Esophagus squamous epithelium (tissue), 5 donors: ENCODE measurements around the gene FOXJ3. TPM values are rescaled to one million over a fixed set of nuclear protein-coding genes. Genes with fewer than 3 reads are reported as not detected.

Experiments
- DNase-seq: peaks from one replicate; lab custom pipeline; 2025; lab: John Stamatoyannopoulos, UW
- H3K27ac ChIP-seq, 4 donors: fragments of 200-600 bp; sonication (generic); one replicate each; pipeline ENCODE4 v1.5.1; 2016 to 2019; ENCODE audit warnings: mild to moderate bottlenecking in 1 of 4
- H3K27me3 ChIP-seq, 4 donors: fragments of 200-600 bp; sonication (generic); 1 replicate in 3 of 4; 2 replicates in 1 of 4; pipeline versions ENCODE4 v1.5.1 to v1.6.0; 2017 to 2021; ENCODE audit warnings: antibody characterized with exemption in 1 of 4
- H3K36me3 ChIP-seq, 3 donors: fragments of 200-600 bp; sonication (generic); one replicate each; pipeline ENCODE4 v1.5.1; 2016 to 2019
- H3K4me1 ChIP-seq, 3 donors: fragments of 200-600 bp; sonication (generic); one replicate each; pipeline ENCODE4 v1.5.1; 2017 to 2019
- H3K4me3 ChIP-seq, 4 donors: fragments of 200-600 bp; sonication (generic); 1 replicate in 3 of 4; 2 replicates in 1 of 4; pipeline ENCODE4 v1.5.1; 2016 to 2019; ENCODE audit warnings: mild to moderate bottlenecking in 2 of 4, moderate library complexity in 1 of 4
- H3K9me3 ChIP-seq, 3 donors: fragments of 200-600 bp; sonication (generic); one replicate each; pipeline ENCODE4 v1.5.1; 2016 to 2019
- POLR2A ChIP-seq, 4 donors: fragments of 450-650 bp; IDR thresholded peaks; one replicate each; pipeline ENCODE4 v1.6.1; 2017; ENCODE audit warnings: antibody characterized with exemption in 4 of 4, mild to moderate bottlenecking in 4 of 4, moderate library complexity in 3 of 4
- WGBS, 2 donors: methylation state at CpG; one replicate each; pipeline ENCODE4 v1.1.5; 2018; 5-methylcytosine and 5-hydroxymethylcytosine counted together
- intact Hi-C: fragments of 100-400 bp; cut with DNase I; formaldehyde crosslinking; loops from one replicate; pipeline ENCODE4 v1.15.0; 2022
- total RNA-seq, 4 donors: library from RNA; depleted of rRNA; stranded (reverse); fragments of >200 nt; gene quantifications; one replicate each; pipeline ENCODE4 v1.1.0, GENCODE V29; 2016
- TF ChIP-seq, protein P1 (sequence below), 6 experiments: fragments of 450-650 bp in 4 of 6; fragments of 200-600 bp in 2 of 6; sonication (generic) in 2 of 6; IDR thresholded peaks; one replicate each; pipeline ENCODE4 v1.5.1; 2016 to 2019; ENCODE audit warnings: antibody characterized with exemption in 6 of 6, mild to moderate bottlenecking in 4 of 6, moderate library complexity in 4 of 6
- donor health status: DM: yes; HTN: yes; CAD: no.

FOXJ3 gene
- total RNA-seq, 4 donors from 2014 or later: 18.7 to 36.6 (median 27.5) TPM

DNA sequence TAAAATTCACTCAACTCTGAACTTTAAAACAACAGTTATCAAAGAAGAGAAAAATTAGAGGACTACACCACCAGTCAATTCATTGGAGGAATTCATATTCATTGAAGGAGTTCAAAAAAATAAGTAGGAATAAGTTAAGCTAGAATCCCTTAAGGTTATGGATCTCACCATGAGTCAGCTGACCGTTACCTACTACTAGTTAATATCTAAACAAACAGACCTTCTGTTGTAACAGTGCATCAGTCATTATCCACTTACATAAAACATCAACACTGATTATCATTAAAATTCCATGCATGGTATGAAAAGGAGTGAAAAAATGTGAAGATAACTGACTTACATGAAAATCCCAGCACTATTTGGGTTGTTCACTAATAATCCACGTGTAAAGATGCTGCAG, 44.9 kb downstream of the FOXJ3 start:
- no peak for TF ChIP-seq POLR2A (IDR thresholded peaks at IDR 0.05)
- TF ChIP-seq, protein P1, sequence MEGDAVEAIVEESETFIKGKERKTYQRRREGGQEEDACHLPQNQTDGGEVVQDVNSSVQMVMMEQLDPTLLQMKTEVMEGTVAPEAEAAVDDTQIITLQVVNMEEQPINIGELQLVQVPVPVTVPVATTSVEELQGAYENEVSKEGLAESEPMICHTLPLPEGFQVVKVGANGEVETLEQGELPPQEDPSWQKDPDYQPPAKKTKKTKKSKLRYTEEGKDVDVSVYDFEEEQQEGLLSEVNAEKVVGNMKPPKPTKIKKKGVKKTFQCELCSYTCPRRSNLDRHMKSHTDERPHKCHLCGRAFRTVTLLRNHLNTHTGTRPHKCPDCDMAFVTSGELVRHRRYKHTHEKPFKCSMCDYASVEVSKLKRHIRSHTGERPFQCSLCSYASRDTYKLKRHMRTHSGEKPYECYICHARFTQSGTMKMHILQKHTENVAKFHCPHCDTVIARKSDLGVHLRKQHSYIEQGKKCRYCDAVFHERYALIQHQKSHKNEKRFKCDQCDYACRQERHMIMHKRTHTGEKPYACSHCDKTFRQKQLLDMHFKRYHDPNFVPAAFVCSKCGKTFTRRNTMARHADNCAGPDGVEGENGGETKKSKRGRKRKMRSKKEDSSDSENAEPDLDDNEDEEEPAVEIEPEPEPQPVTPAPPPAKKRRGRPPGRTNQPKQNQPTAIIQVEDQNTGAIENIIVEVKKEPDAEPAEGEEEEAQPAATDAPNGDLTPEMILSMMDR (IDR thresholded peaks at IDR 0.05): no peak
- DNase-seq: no peak
- no peak overlapping the region for H3K4me3 ChIP-seq
- no peaks in the 10 kb centered on the region for H3K27me3 ChIP-seq
- no peak overlapping the region for H3K27ac ChIP-seq
- intact Hi-C loops: no loop called here
- no peaks in the 10 kb centered on the region for H3K36me3 ChIP-seq
- WGBS, 2 donors: 53 to 66% methylated on average over 2 of the region's 2 CpGs
- H3K9me3 ChIP-seq: no peaks in the 10 kb centered on the region
- H3K4me1 ChIP-seq: no peaks in the 10 kb centered on the region

DNA sequence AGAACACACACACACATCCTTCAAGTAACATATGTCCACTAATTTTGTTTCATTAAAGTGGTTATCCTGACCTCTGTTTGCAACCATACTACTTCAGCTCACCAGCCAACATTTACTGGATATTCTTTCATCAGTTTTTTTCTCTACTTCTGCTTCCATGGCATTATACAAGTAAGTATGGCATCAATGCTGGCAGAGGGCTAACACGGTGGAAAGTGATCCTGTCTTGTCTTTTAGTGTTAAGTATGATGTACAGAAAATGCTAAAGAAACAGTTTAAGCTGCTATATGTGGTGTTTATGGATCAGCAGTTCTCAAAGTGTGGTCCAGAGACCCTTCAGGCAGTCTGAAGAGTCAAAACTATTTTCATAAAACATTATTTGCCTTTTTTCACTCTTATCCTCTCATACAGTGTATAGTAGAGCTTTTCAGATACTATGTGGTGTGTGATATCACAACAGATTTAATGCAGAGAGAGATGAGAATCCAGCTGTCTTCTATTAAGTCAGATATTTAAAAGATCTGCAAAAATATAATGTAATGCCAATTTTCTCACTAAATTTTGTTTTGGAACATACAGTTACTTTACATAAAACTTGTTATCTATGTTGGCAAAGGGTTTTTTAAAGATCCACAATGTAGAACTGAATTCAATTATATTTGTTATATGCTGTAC, 46.6 kb downstream of the FOXJ3 start:
- Histone ChIP-seq H3K4me1 (no peaks in the 10 kb centered on the region), H3K27me3 (no peaks in the 10 kb centered on the region), H3K36me3 (no peaks in the 10 kb centered on the region), H3K27ac (no peak overlapping the region), H3K4me3 (no peak overlapping the region), H3K9me3 (no peaks in the 10 kb centered on the region)
- no peak for DNase-seq
- WGBS, 2 donors: 68 to 77% methylated on average over 1 of the region's 1 CpG
- TF ChIP-seq, protein P1 (IDR thresholded peaks at IDR 0.05): no peak
- no peak for TF ChIP-seq POLR2A (IDR thresholded peaks at IDR 0.05)
- intact Hi-C loops: no loop called here

DNA sequence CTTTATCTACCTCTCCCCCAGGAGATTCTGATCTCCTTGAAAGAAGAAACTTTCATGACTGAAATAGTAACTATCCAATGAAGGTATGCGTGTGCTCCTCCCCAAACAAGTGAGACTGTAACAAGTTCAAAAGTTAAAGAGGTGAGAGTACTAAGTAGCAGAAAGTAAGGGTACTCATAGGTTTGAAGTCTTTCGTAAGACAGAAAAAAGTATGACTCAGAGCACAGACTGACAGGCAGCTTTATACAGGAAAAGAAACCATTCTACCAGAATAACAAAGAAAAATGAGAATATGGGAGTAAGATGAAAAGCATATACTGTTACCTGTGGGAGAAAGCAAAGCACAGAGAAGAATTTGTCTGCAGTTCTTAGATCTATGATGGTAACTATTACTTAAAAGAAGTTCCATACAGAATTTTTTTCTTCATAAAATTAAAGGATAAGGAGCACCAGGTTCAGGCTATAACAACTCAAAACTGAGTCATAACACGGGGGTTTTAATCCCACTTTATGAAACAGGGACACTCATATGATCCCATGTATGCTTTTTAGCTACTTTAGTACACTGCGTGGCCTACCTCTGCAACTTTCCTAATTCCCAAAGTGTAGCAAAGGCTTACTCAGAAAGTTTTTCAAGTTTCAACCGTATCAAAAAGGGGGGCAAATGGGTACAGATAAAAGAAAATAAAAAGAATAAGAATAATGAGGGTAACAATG, 52.0 kb downstream of the FOXJ3 start:
- TF ChIP-seq, protein P1 (IDR thresholded peaks at IDR 0.05): no peak
- TF ChIP-seq POLR2A (IDR thresholded peaks at IDR 0.05): no peak
- Histone ChIP-seq H3K27ac (no peak overlapping the region), H3K36me3 (peaks cover 0 to 7% (median 0%) of the 10 kb centered on the region in 3 donors), H3K4me3 (no peak overlapping the region), H3K4me1 (peaks cover 0 to 26% (median 0%) of the 10 kb centered on the region in 3 donors), H3K9me3 (no peaks in the 10 kb centered on the region), H3K27me3 (no peaks in the 10 kb centered on the region)
- no peak for DNase-seq
- intact Hi-C loops: no loop called here
- 56 to 70% methylated on average over 4 to 5 of the region's 5 CpGs for WGBS, 2 donors

DNA sequence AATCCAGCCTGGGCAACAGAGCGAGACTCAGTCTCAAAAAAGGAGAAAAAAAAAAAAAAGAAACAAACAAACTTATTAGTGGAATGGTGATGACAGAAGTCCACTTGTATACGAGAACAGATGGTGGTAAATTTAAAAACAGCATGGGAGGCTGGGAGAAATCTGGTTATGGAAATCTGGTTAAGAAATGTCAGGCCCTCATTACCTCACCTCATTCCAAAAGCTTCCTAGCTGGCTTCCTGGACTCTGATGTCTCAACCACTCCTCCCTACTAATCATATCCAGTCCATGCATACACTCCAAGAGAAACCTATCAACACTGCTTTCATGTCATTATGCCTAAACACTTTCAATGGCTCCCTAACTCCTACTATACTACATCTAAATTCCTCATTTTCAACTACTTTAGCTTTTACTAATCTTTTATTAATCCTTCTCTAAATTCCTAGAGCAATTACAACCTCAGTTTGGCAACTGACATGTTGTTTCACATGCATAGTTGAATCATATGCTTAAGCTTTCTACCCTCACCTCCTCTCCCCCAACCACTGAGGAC, 52.9 kb downstream of the FOXJ3 start:
- no peak overlapping the region for H3K27ac ChIP-seq
- H3K4me1 ChIP-seq: peaks cover 0 to 26% (median 0%) of the 10 kb centered on the region in 3 donors
- intact Hi-C loops: no loop called here
- TF ChIP-seq, protein P1 (IDR thresholded peaks at IDR 0.05): no peak
- TF ChIP-seq POLR2A (IDR thresholded peaks at IDR 0.05): no peak
- peaks cover 0 to 12% (median 0%) of the 10 kb centered on the region in 3 donors for H3K36me3 ChIP-seq
- no peaks in the 10 kb centered on the region for H3K9me3 ChIP-seq
- no peaks in the 10 kb centered on the region for H3K27me3 ChIP-seq
- no peak overlapping the region for H3K4me3 ChIP-seq
- WGBS, 2 donors: 84 to 96% methylated on average over 2 of the region's 2 CpGs
- no peak for DNase-seq

DNA sequence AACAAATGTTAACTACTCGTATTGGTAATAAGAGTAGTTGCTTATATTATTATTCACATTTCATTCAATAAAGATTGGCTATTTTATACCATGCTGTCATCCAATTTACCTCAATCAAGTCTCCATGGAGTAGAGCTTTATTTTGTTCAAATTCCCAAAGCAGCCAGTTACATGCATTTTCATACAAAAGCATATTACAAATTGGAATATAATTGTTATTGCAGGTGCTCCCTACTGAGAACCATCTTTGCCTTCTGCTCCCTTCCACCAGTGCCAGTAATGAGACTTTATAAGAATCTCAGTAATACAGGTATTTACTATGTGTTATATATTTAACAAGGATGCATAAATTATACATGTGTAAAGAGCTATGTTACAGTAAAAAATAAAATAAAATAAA, 54.2 kb downstream of the FOXJ3 start:
- Histone ChIP-seq H3K36me3 (peaks cover 0 to 25% (median 0%) of the 10 kb centered on the region in 3 donors), H3K27ac (no peak overlapping the region), H3K27me3 (no peaks in the 10 kb centered on the region), H3K4me1 (peaks cover 0 to 26% (median 0%) of the 10 kb centered on the region in 3 donors), H3K4me3 (no peak overlapping the region), H3K9me3 (no peaks in the 10 kb centered on the region)
- intact Hi-C loops: no loop called here
- WGBS, 2 donors: 93 to 97% methylated on average over 1 of the region's 1 CpG
- no peak for DNase-seq
- TF ChIP-seq, protein P1 (IDR thresholded peaks at IDR 0.05): no peak
- no peak for TF ChIP-seq POLR2A (IDR thresholded peaks at IDR 0.05)
